Left lobe of liver (tissue), 2 donors: Measurements from ENCODE around the gene MPPED1. TPM values are rescaled to one million over a fixed set of nuclear protein-coding genes. Genes with fewer than 3 reads are reported as not detected.

Experiments used
- ATAC-seq: fragments of 200-7000 bp; cut with Tn5 transposase; one replicate; pipeline ENCODE4 v1.9.1; 2020; ENCODE audit warnings: mild to moderate bottlenecking, moderate library complexity
- DNase-seq: peaks from one replicate; pipeline ENCODE4 v3.0.0-alpha.2; 2020; ENCODE audit warnings: low spot score
- total RNA-seq: library from RNA; stranded (reverse); gene quantifications from one replicate; pipeline ENCODE4 v1.2.1, GENCODE V29; 2021
- donor health status: DM: no; HTN: no; CAD: no; lungs with moderate emphysema.
- donor health status: DM: no; HTN: yes; CAD: no.

Gene MPPED1
- total RNA-seq, 1 donor from 2014 or later = 2.6 TPM

DNA sequence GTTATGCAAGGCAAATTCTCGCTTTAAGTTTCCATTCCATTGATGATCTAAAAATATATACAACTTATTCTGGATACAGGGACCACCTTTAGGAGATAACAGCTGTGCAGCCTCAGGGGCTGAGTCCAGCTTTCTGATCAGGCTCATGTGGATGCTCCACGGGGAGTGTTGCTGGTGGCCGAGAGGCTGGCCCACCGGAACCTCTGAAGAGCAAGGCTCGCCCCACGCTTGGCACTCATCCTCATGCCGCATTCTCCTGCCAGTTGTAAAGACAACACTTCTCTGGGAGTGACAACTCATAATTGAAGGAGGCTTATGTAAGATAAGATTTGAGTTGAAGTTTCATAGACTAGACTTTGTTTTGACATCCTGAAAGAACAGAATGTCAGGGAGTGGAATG lies 123.5 kb downstream of the MPPED1 start:
- ATAC-seq (no peak), DNase-seq (no peak)

- DNase-seq (no peak), ATAC-seq (no peak)
Observed at GRCh38 chr22:43535741-43536140, 123.9 kb downstream of the MPPED1 start.

DNA sequence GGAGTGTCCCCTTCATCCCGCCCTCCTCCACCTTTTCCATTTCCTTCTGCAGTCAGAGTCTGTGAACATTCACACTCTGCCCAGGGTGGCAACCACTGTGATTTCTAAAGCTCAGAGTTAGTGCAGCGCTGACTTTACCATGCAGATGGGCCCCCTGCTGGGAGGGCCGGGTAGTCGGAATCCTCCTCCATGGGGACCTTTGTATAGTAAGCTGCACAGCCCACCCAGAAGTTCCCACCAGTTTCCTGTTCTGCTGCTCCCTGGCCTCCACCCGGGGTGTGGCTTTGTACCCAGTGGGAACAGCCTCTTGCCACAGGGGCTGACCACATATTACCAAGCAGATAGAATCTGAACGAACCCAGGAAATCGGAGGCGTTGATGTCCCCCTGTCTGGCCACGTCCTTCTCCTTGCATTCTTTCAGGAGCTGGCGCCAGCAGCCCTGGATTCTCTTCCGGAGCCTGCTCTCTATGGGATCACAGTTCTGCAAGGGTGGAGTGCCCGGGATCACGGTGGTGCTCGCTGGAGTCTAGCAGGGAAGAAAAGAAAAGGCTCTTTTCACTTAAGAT lies 125.3 kb downstream of the MPPED1 start:
- DNase-seq (no peak), ATAC-seq (no peak)

GRCh38 chr22:43539572-43540528 lies 128.0 kb downstream of the MPPED1 start:
- no peak for DNase-seq
- ATAC-seq = no peak

GRCh38 chr22:43540529-43540923 lies 128.7 kb downstream of the MPPED1 start:
- ATAC-seq (no peak), DNase-seq (no peak)

DNA sequence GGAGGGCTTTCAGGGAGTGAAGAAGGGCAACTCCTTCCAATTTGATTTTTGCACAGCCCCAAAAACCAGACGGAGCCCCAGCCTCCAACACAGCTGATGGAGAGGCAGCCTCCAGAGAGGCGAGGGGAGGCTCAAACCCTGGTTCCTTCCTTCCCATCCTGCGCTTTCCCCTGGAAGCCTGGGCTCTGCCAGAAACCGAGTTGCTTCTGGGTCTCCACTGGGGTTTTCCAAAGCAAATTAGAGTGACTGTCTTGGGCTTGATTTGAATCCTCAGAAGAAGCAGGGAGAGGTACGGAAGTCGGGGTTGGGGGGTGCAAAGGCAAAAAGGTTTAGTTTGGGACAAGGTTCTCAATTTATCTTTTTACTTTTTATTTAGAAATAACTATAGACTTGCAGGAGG lies 129.2 kb downstream of the MPPED1 start:
- DNase-seq (no peak), ATAC-seq (no peak)

- ATAC-seq (no peak), DNase-seq (no peak)
Observed at GRCh38 chr22:43541462-43542407, 129.9 kb downstream of the MPPED1 start.

DNA sequence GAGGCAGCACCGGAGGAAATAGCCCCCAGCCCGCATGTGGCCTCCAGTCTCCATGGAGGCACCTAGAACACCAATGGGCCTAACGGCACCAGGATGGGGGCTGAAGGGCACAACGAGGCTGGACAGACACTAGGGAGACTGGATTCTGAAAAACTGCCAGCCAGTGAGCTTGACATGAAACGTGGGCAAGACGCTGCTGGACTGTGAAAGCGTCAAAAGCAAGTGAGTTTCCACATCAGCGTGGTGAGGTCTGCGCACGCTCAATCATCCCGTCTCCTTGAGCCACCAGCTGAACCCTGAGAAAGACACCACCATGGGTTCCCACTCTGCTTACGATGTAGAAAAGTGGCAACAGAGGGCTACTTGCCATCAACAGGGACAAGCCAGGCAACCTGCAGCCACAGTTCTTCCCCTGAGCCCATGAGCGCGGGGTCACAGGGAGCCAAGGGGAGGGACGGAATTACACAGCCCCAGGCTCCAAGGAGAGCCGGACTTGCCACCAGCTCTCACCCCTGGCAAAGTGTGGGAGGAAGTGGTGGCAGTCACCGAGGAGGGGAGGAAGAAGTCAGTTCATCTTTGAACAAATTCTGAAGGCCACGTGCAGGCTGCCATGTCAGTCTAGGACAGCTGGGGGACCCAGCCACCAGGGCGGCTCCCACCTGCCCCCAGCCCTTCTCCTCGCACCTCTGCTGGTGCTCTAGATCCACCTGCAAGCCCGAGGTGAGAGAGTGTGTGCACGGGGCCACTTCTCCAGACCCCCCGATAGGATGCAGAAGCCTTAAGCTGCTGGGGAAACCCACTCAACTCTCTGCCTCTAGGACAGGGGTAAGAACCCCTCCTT lies 131.1 kb downstream of the MPPED1 start:
- no peak for DNase-seq

GRCh38 chr22:43543522-43544288 lies 131.9 kb downstream of the MPPED1 start:
- ATAC-seq (no peak), DNase-seq (no peak)

More for the DNA sequence above, 131.1 kb downstream of the MPPED1 start:
- ATAC-seq = no peak

DNA sequence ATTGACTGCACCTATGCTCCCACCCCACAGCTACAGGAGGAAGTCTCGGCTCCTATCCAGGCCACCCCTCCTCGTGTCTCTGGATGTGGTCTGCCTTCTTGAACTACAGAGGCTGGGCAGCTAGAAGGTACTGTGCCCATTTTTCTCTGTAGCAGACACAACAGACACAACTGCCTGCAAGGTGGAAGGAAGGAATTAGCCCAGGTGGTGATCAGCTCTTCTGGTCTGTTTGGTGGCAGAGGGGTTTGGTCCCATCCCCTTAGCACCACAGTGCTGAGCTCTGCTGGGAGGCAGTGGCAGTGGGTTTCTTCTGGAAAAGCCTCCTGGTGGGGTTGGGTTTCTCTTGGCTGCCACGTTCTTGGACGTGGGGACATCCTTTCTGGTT lies 132.5 kb downstream of the MPPED1 start:
- ATAC-seq = no peak
- no peak for DNase-seq

- DNase-seq = no peak
Observed at GRCh38 chr22:43546186-43546585, 134.4 kb downstream of the MPPED1 start.

DNA sequence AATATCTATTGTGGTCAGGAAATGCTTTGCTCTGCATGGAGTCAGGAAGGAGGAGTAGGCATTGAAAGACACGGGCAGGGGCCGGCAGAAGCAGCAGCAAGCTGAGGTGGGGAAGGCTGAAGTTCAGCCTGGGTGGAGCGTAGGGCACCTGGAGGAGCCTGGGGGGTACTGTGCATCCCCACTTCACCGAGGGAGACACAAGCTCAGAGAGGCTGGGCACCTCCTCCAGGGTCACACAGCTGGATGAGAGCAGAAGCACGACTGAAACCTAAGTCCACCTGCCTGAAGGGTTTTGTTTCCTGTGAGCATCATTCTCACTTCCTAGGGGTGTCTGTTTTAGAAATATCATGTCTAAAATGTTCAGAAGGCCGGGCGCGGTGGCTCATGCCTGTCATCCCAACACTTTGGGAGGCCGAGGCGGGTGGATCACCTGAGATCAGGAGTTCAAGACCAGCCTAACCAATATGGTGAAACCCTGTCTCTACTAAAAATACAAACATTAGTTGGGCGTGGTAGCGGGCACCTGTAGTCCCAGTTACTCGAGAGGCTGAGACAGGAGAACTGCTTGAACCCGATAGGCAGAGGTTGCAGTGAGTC lies 138.3 kb downstream of the MPPED1 start:
- DNase-seq (peak; percentile 21), ATAC-seq (no peak)

More at GRCh38 chr22:43546186-43546585, 134.4 kb downstream of the MPPED1 start:
- no peak for ATAC-seq

GRCh38 chr22:43550672-43551071 lies 138.9 kb downstream of the MPPED1 start:
- peak; percentile 15 for DNase-seq
- no peak for ATAC-seq

DNA sequence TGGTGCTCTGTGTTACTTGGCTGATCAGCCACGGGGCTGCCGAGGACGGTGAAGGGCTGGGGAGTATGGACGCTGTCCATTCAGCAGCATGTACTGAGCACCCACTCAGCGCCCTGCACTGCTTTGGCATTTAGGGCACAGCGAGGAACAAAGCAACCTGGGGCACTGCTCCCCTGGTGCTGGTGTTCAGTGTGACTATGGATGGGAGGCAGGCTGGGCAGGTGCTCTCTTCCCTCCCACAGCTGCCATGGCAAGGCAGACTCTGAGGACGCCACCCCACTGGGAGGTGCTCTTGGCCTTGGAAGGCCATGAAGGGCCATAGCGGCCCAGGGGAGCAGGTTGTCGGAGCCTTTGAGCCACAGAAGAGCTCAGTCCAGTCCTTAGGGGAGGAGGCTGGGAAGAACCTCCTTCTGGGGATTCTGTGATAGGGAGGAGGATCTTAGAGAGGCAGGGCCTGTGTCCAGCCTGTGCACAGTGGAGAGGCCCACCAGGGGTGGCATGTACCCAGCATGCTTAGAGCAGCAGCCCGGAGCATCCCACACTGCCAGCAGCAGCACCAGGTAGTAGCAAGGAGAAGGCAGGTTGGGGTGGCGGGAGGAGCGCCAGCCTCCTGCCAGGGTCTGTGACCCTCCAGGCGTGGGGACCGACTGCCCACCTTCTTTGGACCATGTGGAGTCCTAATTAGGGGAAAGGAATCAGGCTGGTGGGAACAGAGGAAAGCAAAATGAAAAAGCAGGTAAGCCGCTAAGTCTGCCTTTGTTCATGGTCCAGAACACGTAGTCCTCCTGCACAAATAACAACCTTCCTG lies 141.8 kb downstream of the MPPED1 start:
- no peak for ATAC-seq
- peak; percentile 35 for DNase-seq

GRCh38 chr22:43554259-43554636 lies 142.4 kb downstream of the MPPED1 start:
- ATAC-seq (no peak), DNase-seq (peak; percentile 7)

DNA sequence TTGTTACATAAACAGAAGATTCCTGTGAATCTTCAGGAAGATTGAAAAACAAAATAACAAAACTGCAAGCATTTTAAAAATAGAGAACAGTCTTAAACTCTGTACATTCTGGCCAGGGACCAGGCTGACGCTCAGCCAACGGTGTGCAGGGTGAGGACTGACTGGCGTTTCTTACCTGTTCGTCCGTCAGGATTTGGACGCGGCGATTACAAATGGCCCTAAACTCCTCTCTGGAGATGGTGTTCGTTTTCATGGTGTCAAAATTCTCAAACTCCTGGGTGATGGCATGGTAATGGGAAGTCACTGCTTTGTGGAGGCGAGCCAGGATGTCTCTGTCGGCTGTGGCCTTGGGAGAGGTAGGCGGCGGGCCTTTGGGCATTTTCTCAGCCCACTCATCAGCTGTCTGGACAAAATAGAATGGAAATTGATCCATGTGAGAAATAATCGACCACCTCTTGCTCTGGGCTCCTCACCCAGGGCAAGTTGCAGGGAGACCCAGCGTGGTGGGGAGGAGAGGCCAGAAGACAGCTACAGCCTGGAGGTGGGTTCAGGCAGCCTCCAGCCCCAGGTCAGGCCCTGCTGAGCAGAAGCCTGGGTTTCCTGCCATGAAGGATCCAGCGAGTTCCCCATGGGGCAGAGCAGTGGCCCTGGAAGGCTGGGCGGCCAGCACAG lies 143.0 kb downstream of the MPPED1 start:
- no peak for ATAC-seq

More for the DNA sequence above, 143.0 kb downstream of the MPPED1 start:
- peak; percentile 18 for DNase-seq
